HepG2 (cell line): ENCODE measurements around the gene CD46.

Source experiments
- CSRNP2 ChIP-seq: sonication (generic); formaldehyde crosslinking; conservative IDR thresholded peaks from 2 replicates; pipeline ENCODE4 v1.8.0; 2022; ENCODE audit warnings: low read depth, missing genetic modification reagents
- NFATC3 ChIP-seq: sonication (generic); formaldehyde crosslinking; IDR thresholded peaks from 2 replicates; pipeline ENCODE4 v1.5.1; 2020; ENCODE audit warnings: mild to moderate bottlenecking, missing genetic modification reagents
- TF ChIP-seq, protein P1 (sequence below): sonication (generic); formaldehyde crosslinking; conservative IDR thresholded peaks from 2 replicates; pipeline ENCODE4 v1.5.0; 2020; ENCODE audit warnings: missing genetic modification reagents

- TF ChIP-seq CSRNP2 (CRISPR knock-in tag) (no peak), NFATC3 (CRISPR knock-in tag) (no peak)
- TF ChIP-seq, protein P1, sequence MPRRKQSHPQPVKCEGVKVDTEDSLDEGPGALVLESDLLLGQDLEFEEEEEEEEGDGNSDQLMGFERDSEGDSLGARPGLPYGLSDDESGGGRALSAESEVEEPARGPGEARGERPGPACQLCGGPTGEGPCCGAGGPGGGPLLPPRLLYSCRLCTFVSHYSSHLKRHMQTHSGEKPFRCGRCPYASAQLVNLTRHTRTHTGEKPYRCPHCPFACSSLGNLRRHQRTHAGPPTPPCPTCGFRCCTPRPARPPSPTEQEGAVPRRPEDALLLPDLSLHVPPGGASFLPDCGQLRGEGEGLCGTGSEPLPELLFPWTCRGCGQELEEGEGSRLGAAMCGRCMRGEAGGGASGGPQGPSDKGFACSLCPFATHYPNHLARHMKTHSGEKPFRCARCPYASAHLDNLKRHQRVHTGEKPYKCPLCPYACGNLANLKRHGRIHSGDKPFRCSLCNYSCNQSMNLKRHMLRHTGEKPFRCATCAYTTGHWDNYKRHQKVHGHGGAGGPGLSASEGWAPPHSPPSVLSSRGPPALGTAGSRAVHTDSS (CRISPR knock-in tag) = no peak
Measured at GRCh38 chr1:207807690-207808321, 56.0 kb downstream of the CD46 start.
